ENCODE results near the gene NTRK3. TPM values are rescaled to one million over a fixed set of nuclear protein-coding genes. Genes with fewer than 3 reads are reported as not detected.

Gene NTRK3
- total and polyA plus RNA-seq, 2 of the 8 experiments (the other 6 are each of a cell fraction or from before 2014, with no cell fraction given), result 4.5 to 6.8 TPM

DNA sequence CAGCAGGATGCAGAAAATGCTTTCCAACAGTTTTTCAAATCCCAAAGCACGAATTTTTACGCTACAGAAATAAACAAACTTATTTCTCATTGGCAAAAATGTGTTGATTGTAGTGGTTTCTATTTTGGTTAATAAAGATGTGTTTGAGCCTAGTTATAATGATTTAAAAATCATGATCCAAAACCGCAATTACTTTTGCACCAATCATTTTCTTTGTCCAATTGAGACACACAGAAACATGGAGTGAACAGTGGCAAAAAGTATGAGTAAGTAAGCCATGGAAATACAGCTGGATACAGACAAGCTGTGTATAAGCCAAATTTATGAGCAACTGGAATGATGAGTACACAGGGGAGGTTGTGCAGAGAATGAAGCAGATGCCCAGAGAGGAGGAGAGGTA lies 427.9 kb downstream of the NTRK3 start:
- 80% methylated on average over 3 of the region's 3 CpGs; no CpG with 5 or more reads in 1 of the 2 experiments for WGBS, 2 experiments (ENCODE audit: extremely low coverage in 1 of 2, insufficient coverage in 1 of 2, insufficient read length in 1 of 2, insufficient replicate concordance in 2 of 2, low coverage in 1 of 2, low lambda C conversion rate in 2 of 2, missing lambda C conversion rate in 1 of 2)
- no peak overlapping the region for H3K4ac ChIP-seq (replicated peaks; ENCODE audit: insufficient read length, low read depth, low read length)
- H3K36me3 ChIP-seq (ENCODE audit: control insufficient read depth in 2 of 4, insufficient read depth in 4 of 4, low read length in 3 of 4), result no peaks in the 10 kb centered on the region
- no peaks in the 10 kb centered on the region for H3K23me2 ChIP-seq (ENCODE audit: low read depth, low read length)
- H2BK5ac ChIP-seq (ENCODE audit: low read depth, low read length), result no peak overlapping the region
- H3K14ac ChIP-seq (ENCODE audit: insufficient read length), result no peak overlapping the region
- DNase-seq (ENCODE audit: low read depth in 1 of 2, low spot score in 2 of 2) (no peak), FAIRE-seq (no peak)
- H3K4me2 ChIP-seq (ENCODE audit: insufficient read depth in 1 of 2, low read depth in 2 of 2, low read length in 2 of 2), result no peak overlapping the region
- no peaks in the 10 kb centered on the region for H3K9me3 ChIP-seq (ENCODE audit: insufficient read depth in 2 of 2, low read depth in 1 of 2, low read length in 1 of 2)
- H2BK120ac ChIP-seq (replicated peaks; ENCODE audit: low read depth, low read length), result no peak overlapping the region
- no peak overlapping the region for H2AK5ac ChIP-seq (ENCODE audit: low read depth, low read length)
- no peak overlapping the region for H3K18ac ChIP-seq (ENCODE audit: extremely low read depth, low read length)
- H3K27ac ChIP-seq (ENCODE audit: low read depth, low read length), result no peak overlapping the region
- H3K79me1 ChIP-seq (ENCODE audit: low read depth, low read length), result no peaks in the 10 kb centered on the region
- H3K27me3 ChIP-seq (replicated peaks in 1 of 4; ENCODE audit: control insufficient read depth in 3 of 4, extremely low read depth in 1 of 4, insufficient read depth in 3 of 4, low read length in 3 of 4), result no peaks in the 10 kb centered on the region; a peak in 1 of 7 replicates
- H3K4me3 ChIP-seq (ENCODE audit: extremely low read depth in 1 of 4, insufficient read depth in 2 of 4, low read depth in 3 of 4, low read length in 4 of 4), result no peak overlapping the region
- H2BK12ac ChIP-seq (ENCODE audit: low read depth, low read length), result no peak overlapping the region
- H4K8ac ChIP-seq (ENCODE audit: extremely low read depth, insufficient read depth, low read length), result no peak overlapping the region
- H4K20me1 ChIP-seq (replicated peaks in 1 of 2; ENCODE audit: control insufficient read depth in 1 of 2, insufficient read depth in 2 of 2, low read length in 2 of 2), result no peaks in the 10 kb centered on the region
- no peak overlapping the region for H3K9ac ChIP-seq (replicated peaks in 1 of 4; ENCODE audit: extremely low read depth in 1 of 4, low read depth in 3 of 4, low read length in 3 of 4)
- ChIA-PET POLR2A (ENCODE audit: partially characterized antibody) (no interaction called here), CTCF (ENCODE audit: partially characterized antibody) (no interaction called here)
- no peaks in the 10 kb centered on the region for H3K79me2 ChIP-seq (ENCODE audit: control insufficient read depth in 1 of 2, insufficient read depth in 2 of 2, low read length in 2 of 2)
- H4K5ac ChIP-seq (ENCODE audit: insufficient read length, low read depth, low read length), result no peak overlapping the region
- TF ChIP-seq TAF7 (optimal IDR thresholded peaks at IDR 0.05; ENCODE audit: borderline replicate concordance, low read depth, low read length), result no peak
- H2AFZ ChIP-seq (ENCODE audit: low read length), result no peak overlapping the region
- no peak overlapping the region for H3K23ac ChIP-seq (ENCODE audit: insufficient read length)
- no peak overlapping the region for H2BK20ac ChIP-seq (ENCODE audit: low read length)
- H4K91ac ChIP-seq (replicated peaks; ENCODE audit: insufficient read length, low read length), result no peak overlapping the region
- no peak overlapping the region for H3K56ac ChIP-seq (replicated peaks; ENCODE audit: insufficient read length, low read depth, low read length)
- no peak overlapping the region for H2BK15ac ChIP-seq (ENCODE audit: low read length)
- H3K4me1 ChIP-seq (replicated peaks in 1 of 4; ENCODE audit: control insufficient read depth in 3 of 4, insufficient read depth in 4 of 4, low read length in 3 of 4), result peaks cover 0 to 3% (median under 1%) of the 10 kb centered on the region in 4 experiments; a peak in 3 of 7 replicates
